T-helper 22 cell (primary cell): ENCODE data around the gene LRRC75A.
"Not testable (repeated sequence)": the region's sequence is repeated elsewhere in the genome, so short reads cannot be mapped to it uniquely, and the experiment has no call there.

Experiments
- DNase-seq: peaks from one replicate; pipeline ENCODE4 v3.0.0-alpha.2; 2020; ENCODE audit warnings: low read depth

The LRRC75A gene

DNA sequence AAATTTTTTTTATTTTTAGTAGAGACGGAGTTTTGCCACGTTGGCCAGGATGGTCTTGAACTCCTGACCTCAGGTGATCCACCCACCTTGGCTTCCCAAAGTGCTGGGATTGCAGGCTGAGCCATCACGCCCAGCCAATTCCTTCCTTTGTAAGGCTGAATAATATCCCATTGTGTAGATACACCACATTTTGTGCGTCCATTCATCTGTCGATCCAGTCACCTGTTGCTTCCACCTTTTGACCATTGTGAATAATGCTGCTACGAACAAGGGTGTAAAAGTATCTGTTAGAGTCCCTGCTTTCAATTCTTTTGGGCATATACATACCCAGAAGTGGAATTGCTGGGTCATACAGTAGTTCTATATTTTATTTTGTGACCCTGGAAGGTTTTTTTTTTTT, 61.3 kb downstream of the LRRC75A start:
- no peak for DNase-seq

DNA sequence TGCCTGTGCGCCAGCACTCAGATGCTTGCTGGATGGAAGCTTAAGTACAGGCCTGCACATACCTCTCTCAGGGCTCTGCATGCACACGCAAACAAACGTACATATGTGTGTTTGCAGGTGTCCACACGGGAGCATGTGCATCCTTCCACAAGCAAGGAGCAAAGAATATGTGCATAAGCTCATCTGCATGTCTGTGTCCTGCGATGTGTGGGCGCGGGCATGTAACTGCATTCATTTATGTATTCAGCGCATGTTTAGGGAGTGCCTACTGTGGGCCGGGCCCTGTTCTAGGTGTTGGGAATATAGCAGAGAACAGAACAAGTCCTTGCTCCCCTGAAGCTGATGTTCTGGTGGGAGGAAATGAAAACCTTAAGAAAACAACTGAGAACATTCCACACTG, 62.9 kb downstream of the LRRC75A start:
- no peak for DNase-seq

DNA sequence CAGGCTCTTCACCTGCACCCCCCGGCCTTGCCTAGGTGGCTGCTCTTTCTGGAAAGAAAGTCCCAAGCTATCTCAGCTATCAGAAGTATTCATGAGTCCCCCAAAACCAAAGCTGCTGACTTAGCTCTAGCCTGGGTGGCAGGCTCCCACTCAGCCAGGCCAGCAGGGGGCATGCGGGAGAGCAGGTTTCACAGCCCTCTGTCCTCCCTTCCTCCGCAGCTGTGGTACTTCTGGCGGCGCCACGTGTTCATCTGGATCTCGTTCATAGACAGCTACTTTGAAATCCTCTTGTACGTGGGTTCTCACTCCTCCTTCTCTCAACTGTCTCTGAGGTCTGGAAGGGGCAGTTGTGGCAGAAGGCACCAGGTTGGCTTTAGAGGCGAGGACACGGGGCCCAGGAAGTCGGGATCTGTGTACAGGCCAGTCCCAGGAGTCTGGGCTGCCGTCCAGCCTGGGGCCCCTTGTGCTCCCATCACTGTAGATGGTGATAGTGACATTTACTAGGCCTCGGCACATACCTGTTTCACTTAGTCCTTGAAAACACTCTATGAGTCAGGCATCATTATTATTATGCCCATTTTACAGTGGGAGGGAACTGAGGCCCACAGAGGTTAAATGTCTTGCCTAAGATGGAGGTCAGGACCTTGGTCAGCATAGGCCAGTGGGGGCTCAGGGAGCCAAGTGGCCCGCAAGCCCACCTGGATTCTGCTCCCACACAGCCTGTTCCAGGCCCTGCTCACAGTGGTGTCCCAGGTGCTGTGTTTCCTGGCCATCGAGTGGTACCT, 63.7 kb downstream of the LRRC75A start:
- DNase-seq: no peak

- DNase-seq: no peak
Measured at GRCh38 chr17:16427020-16427419, 65.0 kb downstream of the LRRC75A start.

DNA sequence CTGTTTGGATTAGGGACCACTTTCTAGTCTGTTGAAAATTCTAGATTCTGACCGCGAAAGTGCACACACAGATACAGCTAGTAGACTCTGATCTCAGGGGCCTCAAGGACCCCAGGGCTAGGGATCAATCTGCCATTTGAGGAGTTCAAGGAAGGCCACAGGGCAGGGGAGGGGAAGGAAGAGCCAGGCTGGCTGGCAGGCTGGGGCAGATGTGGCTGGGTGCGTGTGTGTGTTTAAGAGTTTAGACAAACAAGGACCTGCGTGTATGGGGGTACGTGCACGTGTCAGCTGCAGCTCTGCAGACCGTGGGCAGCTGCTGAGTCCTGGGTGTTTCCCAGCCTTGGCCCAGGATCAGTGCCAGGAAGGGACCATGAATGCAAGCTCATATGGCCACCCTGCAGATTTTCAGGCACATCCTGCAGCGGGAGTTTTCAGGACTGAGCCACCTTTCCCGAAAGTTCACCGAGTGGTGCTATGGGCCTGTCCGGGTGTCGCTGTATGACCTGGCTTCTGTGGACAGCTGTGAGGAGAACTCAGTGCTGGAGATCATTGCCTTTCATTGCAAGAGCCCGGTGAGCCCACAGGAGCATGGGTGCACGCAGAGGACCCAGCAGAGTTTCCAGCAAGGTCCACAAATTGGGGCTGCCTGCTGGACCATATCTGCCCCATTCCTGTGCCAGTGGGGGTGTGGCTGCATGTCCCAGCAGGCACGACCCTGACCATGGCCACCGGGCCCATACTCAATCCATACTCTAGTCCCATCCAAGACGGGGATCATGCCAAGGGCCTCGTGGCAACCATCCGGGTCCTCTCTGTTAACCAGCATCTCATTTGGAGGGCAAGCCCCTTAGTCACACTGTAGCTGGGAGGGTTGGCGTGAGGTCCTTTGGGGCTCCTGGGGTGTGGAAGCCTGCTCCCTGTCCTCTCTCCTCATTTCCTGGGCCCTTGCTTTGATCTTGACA, 66.0 kb downstream of the LRRC75A start:
- DNase-seq: no peak

- no peak for DNase-seq
Measured at GRCh38 chr17:16425202-16425601, 66.8 kb downstream of the LRRC75A start.

- no peak for DNase-seq
Measured at GRCh38 chr17:16423226-16423872, 68.6 kb downstream of the LRRC75A start.

- no peak for DNase-seq
Measured at GRCh38 chr17:16422416-16422815, 69.6 kb downstream of the LRRC75A start.

GRCh38 chr17:16419929-16420271, 72.1 kb downstream of the LRRC75A start:
- DNase-seq: peak; percentile 44

- peak; percentile 54 for DNase-seq
Measured at GRCh38 chr17:16419074-16419928, 72.7 kb downstream of the LRRC75A start.

DNA sequence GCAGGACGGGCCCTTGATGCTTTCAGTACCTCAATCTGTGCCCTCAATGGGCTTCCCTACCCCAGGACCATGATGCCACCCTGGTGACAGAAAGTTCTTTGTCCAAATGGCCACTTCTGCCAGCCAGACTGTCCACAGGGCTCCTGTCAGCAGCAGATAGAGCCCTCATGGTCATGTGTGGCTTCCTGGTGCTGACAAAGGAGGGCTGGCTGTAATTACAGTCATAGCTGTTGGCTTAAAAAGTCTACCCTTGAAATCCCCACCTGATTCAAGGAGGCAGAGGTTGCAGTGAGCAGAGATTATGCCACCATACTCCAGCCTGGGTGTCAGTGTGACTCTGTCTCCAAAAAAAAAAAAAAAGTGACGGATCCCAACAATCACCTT, 73.3 kb downstream of the LRRC75A start:
- no peak for DNase-seq

DNA sequence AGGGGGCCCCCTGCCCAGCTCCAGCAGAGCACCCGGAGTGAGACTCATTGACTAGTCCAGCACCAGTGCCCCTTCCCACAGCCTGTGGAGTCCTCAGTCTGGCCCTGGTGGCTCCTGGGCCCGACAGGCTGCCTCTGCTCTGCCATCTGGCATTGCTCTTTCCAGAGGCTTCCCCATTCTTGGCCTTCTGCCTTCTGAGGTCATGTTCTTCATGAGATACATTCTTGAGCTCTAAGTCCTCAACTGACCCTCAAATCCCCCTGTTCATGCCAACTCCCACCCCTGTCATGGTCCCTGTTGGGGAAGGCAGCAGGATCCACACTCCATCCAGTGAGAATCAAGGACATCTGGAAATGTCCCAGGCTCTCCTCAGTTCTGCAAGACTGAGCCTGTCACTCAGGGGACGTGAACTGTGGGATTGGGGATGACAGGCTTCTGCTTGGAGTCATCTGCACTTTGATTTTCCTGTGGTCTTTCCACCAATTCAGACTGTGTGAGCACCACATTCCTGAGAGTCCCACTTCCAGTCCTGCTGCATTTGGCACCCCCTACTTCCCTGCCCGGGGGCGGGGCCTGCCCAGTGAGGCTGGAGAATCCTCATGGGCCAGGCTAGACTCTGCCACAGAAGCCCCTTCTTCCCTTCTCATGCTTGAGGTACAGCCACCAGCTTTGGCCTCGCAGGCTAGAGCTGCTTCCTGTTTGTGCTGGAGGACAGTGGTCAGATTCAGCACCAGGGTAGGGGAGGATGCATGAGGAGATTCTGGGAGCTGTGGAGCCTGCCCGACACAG, 73.9 kb downstream of the LRRC75A start:
- DNase-seq: no peak

- DNase-seq: no peak
Measured at GRCh38 chr17:16417399-16417798, 74.6 kb downstream of the LRRC75A start.

DNA sequence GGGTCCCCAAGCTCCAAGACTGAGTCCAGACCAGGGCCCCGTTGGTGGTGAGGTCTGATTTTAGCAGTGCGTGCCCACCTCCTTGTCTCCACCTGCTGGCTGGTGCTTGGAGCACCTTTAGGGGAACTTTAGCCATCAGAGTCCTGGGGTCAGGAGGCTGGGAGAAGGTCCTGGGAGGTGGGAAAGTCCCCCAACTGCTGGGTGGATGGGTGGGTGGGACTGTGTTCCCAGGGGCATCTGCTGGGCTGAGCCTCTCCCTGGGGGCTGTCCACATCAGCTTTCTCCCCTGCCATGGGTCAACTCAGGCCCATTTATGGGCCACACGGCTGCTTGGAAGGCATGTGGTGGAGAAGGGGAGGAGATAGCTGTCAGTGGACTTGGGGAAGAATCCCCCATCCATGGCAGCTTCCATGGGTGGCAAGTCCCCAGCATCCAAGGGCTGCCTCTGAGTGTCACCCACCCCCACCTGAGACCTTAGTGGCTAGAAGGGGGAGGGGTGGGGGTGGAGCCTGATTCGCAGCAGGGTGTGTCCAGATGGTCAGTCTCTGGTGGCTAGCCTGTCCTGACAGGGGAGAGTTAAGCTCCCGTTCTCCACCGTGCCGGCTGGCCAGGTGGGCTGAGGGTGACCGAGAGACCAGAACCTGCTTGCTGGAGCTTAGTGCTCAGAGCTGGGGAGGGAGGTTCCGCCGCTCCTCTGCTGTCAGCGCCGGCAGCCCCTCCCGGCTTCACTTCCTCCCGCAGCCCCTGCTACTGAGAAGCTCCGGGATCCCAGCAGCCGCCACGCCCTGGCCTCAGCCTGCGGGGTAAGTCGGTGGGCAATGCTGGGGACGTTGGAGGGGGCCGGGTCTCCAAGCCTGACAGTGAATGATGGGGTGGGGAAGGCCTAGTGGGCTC, 76.7 kb downstream of the LRRC75A start, which contains the start of gene TRPV2:
Gene TRPV2 (plus strand): TSS at position 541 of the 894 bp plus-strand sequence. CDS start 2,098 bp downstream, outside the sequence.
- DNase-seq: no peak

- DNase-seq: no peak
Measured at GRCh38 chr17:16407911-16408588, 83.9 kb downstream of the LRRC75A start.

DNA sequence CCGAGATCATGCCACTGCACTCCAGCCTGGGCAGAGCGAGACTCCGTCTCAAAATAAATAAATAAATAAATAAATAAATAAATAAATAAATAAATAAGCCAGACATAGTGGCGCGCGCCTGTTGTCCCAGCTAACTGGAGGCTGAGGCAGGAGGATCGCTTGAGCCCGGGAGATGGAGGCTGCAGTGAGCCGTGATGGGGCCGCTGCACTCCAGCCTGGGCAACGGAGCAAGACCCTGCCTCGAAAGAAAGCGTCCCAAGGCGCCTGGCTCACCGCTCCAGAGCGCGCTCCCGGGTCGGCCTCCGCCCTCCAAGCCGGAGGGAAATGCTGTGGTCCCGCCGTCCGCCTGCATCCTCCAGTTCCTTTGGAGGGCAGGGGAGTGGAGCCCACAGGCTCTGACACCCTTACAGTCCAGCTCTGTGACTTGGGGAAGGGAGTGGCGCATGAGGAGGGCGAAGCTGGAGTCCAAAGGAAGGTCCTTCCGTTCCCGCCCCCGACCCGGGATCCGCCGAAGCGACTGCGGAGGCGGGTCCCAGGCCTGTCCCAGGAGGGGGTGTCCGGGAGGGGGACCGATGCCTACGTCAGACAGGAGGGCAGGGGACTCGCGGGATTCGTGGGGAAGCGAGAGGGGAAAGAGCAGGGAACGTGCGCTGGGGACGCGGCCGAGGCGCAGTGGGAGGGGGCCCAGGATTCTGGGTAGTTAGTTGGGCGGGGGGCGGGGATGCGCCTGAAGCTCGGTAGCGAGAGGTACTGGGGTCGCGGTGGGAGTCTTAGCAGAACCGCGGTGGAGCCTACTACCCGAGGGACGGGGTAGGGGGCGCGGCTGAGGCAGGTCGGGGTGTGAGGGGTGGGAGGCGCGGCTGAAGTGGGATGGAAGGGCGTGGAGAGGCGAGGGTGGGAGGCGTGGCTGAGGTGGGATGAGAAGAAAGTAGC, 85.0 kb downstream of the LRRC75A start:
- no peak for DNase-seq

DNA sequence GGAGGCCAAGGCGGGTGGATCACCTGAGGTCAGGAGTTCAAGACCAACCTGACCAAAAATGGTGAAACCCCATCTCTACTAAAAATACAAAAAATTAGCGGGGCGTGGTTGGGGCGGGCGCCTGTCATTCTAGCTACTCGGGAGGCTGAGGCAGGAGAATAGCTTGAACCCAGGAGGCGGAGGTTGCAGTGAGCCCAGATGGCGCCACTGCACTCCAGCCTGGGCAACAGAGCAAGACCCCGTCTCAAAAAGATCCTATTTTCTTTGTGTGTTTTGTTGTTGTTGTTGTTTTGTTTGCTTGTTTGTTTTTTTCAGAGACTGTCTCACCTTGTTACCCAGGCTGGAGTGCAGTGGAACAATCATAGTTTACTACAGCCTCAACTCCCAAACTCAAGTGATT, 88.1 kb downstream of the LRRC75A start:
- DNase-seq: not testable (repeated sequence)
